Measurements from ENCODE around the gene MAP1LC3C. TPM values are rescaled to one million over a fixed set of nuclear protein-coding genes. Genes with fewer than 3 reads are reported as not detected.
A peak's percentile ranks its signal among the peaks of the same experiment; 100 is the strongest.

The MAP1LC3C gene
- total and polyA plus RNA-seq, 12 donors: 0.26 to 0.61 (median 0.32) TPM; not detected in 6

DNA sequence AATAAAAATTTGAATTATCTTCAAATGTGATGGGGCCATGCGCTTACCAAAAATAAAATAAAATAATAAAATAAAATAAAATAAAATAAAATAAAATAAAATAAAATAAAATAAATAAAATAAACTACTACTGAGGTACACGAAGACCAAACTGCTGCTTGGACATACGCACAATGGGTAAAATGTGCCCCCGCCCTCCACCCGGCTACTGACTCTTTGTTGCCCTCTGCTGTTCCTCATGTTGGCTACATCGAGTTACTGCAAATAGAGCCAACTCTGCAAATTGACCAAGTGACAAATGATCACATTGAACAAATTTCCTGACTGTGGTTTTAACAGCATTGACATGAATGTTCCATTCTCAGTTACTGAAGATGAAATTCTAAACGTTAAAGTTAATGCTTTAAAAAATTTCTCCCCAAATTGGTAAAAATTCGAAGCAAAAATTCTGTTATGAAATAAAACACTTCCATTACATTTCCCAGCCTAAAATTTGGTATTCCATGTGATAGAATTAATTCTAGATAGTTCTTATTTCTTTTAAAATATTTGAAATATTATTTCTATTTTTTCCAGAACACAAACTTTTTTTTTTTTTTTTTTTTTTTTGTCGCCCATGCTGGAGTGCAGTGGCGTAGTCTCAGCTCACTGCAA, 18.8 kb upstream of the MAP1LC3C start:
- intact Hi-C loops (cut with DNase I): loop anchor here in 4 of 10 donors (2.0 to 10.0 kb wide), 4 partner anchors 19 to 403 kb away; partner anchors contain the start of gene MAP1LC3C (in 1 of the 4)
- H3K4me3 ChIP-seq: no peak overlapping the region
- WGBS, 2 donors: 42 to 45% methylated on average over 10 of the region's 10 CpGs
- ATAC-seq (peak in 1 of 8 donors; percentile 75), DNase-seq (peak; percentile 20 to 44)
- no peaks in the 10 kb centered on the region for H3K36me3 ChIP-seq
- H3K9me3 ChIP-seq: peaks cover 0 to 18% (median 0%) of the 10 kb centered on the region in 11 donors
- no peaks in the 10 kb centered on the region for H3K4me1 ChIP-seq
- no peak overlapping the region for H3K27ac ChIP-seq
- TF ChIP-seq, protein P1, sequence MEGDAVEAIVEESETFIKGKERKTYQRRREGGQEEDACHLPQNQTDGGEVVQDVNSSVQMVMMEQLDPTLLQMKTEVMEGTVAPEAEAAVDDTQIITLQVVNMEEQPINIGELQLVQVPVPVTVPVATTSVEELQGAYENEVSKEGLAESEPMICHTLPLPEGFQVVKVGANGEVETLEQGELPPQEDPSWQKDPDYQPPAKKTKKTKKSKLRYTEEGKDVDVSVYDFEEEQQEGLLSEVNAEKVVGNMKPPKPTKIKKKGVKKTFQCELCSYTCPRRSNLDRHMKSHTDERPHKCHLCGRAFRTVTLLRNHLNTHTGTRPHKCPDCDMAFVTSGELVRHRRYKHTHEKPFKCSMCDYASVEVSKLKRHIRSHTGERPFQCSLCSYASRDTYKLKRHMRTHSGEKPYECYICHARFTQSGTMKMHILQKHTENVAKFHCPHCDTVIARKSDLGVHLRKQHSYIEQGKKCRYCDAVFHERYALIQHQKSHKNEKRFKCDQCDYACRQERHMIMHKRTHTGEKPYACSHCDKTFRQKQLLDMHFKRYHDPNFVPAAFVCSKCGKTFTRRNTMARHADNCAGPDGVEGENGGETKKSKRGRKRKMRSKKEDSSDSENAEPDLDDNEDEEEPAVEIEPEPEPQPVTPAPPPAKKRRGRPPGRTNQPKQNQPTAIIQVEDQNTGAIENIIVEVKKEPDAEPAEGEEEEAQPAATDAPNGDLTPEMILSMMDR (IDR thresholded peaks at IDR 0.05): peak; percentile 37 to 79 (median 67)
- H3K27me3 ChIP-seq: no peaks in the 10 kb centered on the region

DNA sequence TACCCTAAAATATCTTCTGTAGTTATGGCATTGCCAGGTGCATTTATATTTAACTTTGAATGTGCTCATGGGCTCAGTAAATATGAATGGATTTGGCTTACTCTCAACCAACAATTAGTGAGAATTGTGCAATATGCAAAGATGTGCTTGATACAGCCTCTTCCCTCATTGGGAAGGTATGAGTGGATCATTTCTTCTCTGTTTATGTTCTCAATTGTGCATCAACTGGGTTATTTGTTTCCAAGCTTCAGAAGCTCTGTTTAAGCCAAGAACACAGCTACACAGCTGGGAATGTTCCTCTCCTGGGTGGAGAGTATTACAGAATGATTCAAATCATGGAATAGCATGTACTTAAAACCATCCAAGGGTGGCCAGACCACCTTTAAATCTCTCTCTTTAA, 17.6 kb upstream of the MAP1LC3C start:
- no peaks in the 10 kb centered on the region for H3K27me3 ChIP-seq
- intact Hi-C loops (cut with DNase I): loop anchor here in 4 of 10 donors (2.0 to 10.0 kb wide), 4 partner anchors 18 to 402 kb away; partner anchors contain the start of gene MAP1LC3C (in 1 of the 4)
- DNase-seq (no peak), ATAC-seq (peak in 1 of 8 donors; percentile 34)
- no peak overlapping the region for H3K27ac ChIP-seq
- no peaks in the 10 kb centered on the region for H3K36me3 ChIP-seq
- TF ChIP-seq, protein P1 (IDR thresholded peaks at IDR 0.05): no peak
- H3K4me3 ChIP-seq: no peak overlapping the region
- H3K9me3 ChIP-seq: peaks cover 0 to 6% (median 0%) of the 10 kb centered on the region in 11 donors
- no peaks in the 10 kb centered on the region for H3K4me1 ChIP-seq

- H3K27ac ChIP-seq: no peak overlapping the region
- no peaks in the 10 kb centered on the region for H3K4me1 ChIP-seq
- 79 to 82% methylated on average over 5 of the region's 5 CpGs for WGBS, 2 donors
- peaks cover 0 to 3% (median 0%) of the 10 kb centered on the region in 7 donors for H3K27me3 ChIP-seq
- intact Hi-C loops (cut with DNase I): loop anchor here in 3 of 10 donors (10.0 kb wide), 2 partner anchors 117 to 397 kb away; no protein-coding TSS in a partner anchor
- no peaks in the 10 kb centered on the region for H3K9me3 ChIP-seq
- TF ChIP-seq, protein P1 (IDR thresholded peaks at IDR 0.05): no peak
- no peak overlapping the region for H3K4me3 ChIP-seq
- no peaks in the 10 kb centered on the region for H3K36me3 ChIP-seq
- ATAC-seq (peak in 2 of 8 donors; percentile 27 to 38), DNase-seq (no peak)
Measured at GRCh38 chr1:242011894-242012660, 13.2 kb upstream of the MAP1LC3C start.

GRCh38 chr1:242008826-242009495, 10.1 kb upstream of the MAP1LC3C start:
- TF ChIP-seq, protein P1 (IDR thresholded peaks at IDR 0.05): no peak
- Histone ChIP-seq H3K9me3 (no peaks in the 10 kb centered on the region), H3K4me1 (no peaks in the 10 kb centered on the region), H3K27me3 (peaks cover 0 to 3% (median 0%) of the 10 kb centered on the region in 7 donors), H3K4me3 (no peak overlapping the region), H3K36me3 (no peaks in the 10 kb centered on the region), H3K27ac (no peak overlapping the region)
- no peak for DNase-seq
- no peak for ATAC-seq
- intact Hi-C loops (cut with DNase I): loop anchor here in 1 of 10 donors (10.0 kb wide), 2 partner anchors 404 to 474 kb away; partner anchors contain the start of gene KMO
- WGBS, 2 donors: 71 to 74% methylated on average over 5 of the region's 5 CpGs
